ENCODE data around the gene APOD.
A peak's percentile ranks its signal among the peaks of the same experiment; 100 is the strongest.

Gene APOD

GRCh38 chr3:195535293-195535692, 48.4 kb downstream of the APOD start:
- CTCF ChIA-PET, result interaction anchor here (1.1 to 1.6 kb wide), 2 partner anchors 18 to 264 kb away, joined by 3 to 4 read pairs; partner anchors contain the start of gene XXYLT1

GRCh38 chr3:195532834-195533233, 50.9 kb downstream of the APOD start:
- Histone ChIP-seq H3K27ac (ENCODE audit: extremely low read depth, low read depth, low read length) (no peak overlapping the region), H3K4me3 (ENCODE audit: low read depth, low read length) (no peak overlapping the region), H3K36me3 (ENCODE audit: control insufficient read depth in 2 of 2, insufficient read depth in 1 of 2, low read length in 2 of 2) (peaks cover 0 to 5% of the 10 kb centered on the region in 2 experiments; a peak in 1 of 3 replicates), H3K4me1 (ENCODE audit: control insufficient read depth, insufficient read depth, low read length) (peaks cover 4% of the 10 kb centered on the region), H3K9me3 (ENCODE audit: control insufficient read depth, insufficient read depth, low read depth, low read length) (no peaks in the 10 kb centered on the region)
- ChIA-PET POLR2A (no interaction called here), CTCF (interaction anchor here (1.8 kb wide), 1 partner anchor 262 kb away, joined by 9 read pairs; the partner anchor contains the start of gene XXYLT1)
- no peak for TF ChIP-seq ZNF621 (tag by site-specific recombination; IDR thresholded peaks at IDR 0.05)
- TF ChIP-seq HOXC10 (CRISPR knock-in tag; IDR thresholded peaks at IDR 0.05), result no peak
- no peak for TF ChIP-seq ZNF311 (tag by site-specific recombination; IDR thresholded peaks at IDR 0.05; ENCODE audit: borderline replicate concordance)
- TF ChIP-seq RBAK (tag by site-specific recombination; IDR thresholded peaks at IDR 0.05), result no peak
- TF ChIP-seq SP3 (tag by site-specific recombination; IDR thresholded peaks at IDR 0.05), result no peak
- no peak for TF ChIP-seq ZBTB1 (tag by site-specific recombination; IDR thresholded peaks at IDR 0.05)
- no peak for TF ChIP-seq ZNF488 (tag by site-specific recombination; IDR thresholded peaks at IDR 0.05)
- no peak for TF ChIP-seq ZSCAN30 (tag by site-specific recombination; IDR thresholded peaks at IDR 0.05)
- no peak for TF ChIP-seq ZNF184 (tag by site-specific recombination; IDR thresholded peaks at IDR 0.05)
- no peak for TF ChIP-seq ZBTB44 (tag by site-specific recombination; IDR thresholded peaks at IDR 0.05)

More at GRCh38 chr3:195535293-195535692, 48.4 kb downstream of the APOD start:
- TF ChIP-seq PRDM6 (tag by site-specific recombination; IDR thresholded peaks at IDR 0.05), result peak; percentile 57
- no peak for TF ChIP-seq PRDM4 (tag by site-specific recombination; IDR thresholded peaks at IDR 0.05)
- TF ChIP-seq ZNF600 (tag by site-specific recombination; IDR thresholded peaks at IDR 0.05), result 0 out of 2 replicates have a peak, but pooled peaks have one; percentile 9
- no peak for TF ChIP-seq TSHZ1 (tag by site-specific recombination; IDR thresholded peaks at IDR 0.05; ENCODE audit: borderline replicate concordance)
- TF ChIP-seq KLF10 (tag by site-specific recombination; IDR thresholded peaks at IDR 0.05), result no peak
- TF ChIP-seq ZNF133 (tag by site-specific recombination; IDR thresholded peaks at IDR 0.05), result no peak
- TF ChIP-seq YY1 (tag by site-specific recombination; IDR thresholded peaks at IDR 0.05), result no peak
- no peak overlapping the region for H3K27ac ChIP-seq (ENCODE audit: extremely low read depth, low read depth, low read length)
- H3K4me1 ChIP-seq (ENCODE audit: control insufficient read depth, insufficient read depth, low read length), result peaks cover 9% of the 10 kb centered on the region
- H3K9me3 ChIP-seq (ENCODE audit: control insufficient read depth, insufficient read depth, low read depth, low read length), result no peaks in the 10 kb centered on the region
- no peak overlapping the region for H3K4me3 ChIP-seq (ENCODE audit: low read depth, low read length)
- POLR2A ChIA-PET, result no interaction called here
- no peaks in the 10 kb centered on the region for H3K36me3 ChIP-seq (ENCODE audit: control insufficient read depth in 2 of 2, insufficient read depth in 1 of 2, low read length in 2 of 2)

Measured in HEK293 (cell line).